ENCODE results near the gene STEAP4. TPM values are rescaled to one million over a fixed set of nuclear protein-coding genes. Genes with fewer than 3 reads are reported as not detected.

The STEAP4 gene
- total and polyA plus RNA-seq, 3 experiments from 2014 or later: not detected

Other genes with a start within 250 kb of the STEAP4 start
- gene SRI, start 86.9 kb downstream of the STEAP4 start, total RNA-seq: 100 to 1,000 TPM; 242 to 255 TPM
- 278 TPM for gene SRI, start 86.9 kb downstream of the STEAP4 start, polyA plus RNA-seq

Data from CD8-positive, alpha-beta memory T cell (primary cell).